H1 (cell line): Measurements from ENCODE around the gene TPSAB1. TPM values are rescaled to one million over a fixed set of nuclear protein-coding genes. Genes with fewer than 3 reads are reported as not detected.
A peak's percentile ranks its signal among the peaks of the same experiment; 100 is the strongest.

Source experiments
- CTCF ChIA-PET: fragments of 300-600 bp; sonication (Branson Sonifier 250); formaldehyde crosslinking; loops from one replicate; lab custom pipeline; 2021; ENCODE audit not compliant: partially characterized antibody; lab: Charles Lee
- POLR2A ChIA-PET: fragments of 300-600 bp; sonication (Branson Sonifier 250); formaldehyde crosslinking; loops from one replicate; lab custom pipeline; 2021; ENCODE audit warnings: inconsistent platforms; ENCODE audit not compliant: partially characterized antibody; lab: Charles Lee
- DNase-seq, 2 experiments: peaks; one replicate each; pipeline versions ENCODE4 v3.0.0 to v3.0.0-alpha.2; 2010 to 2022; ENCODE audit warnings: low spot score in 2 of 2, low read depth in 1 of 2, mixed read lengths in 1 of 2
- FAIRE-seq: peaks from 2 replicates; lab custom pipeline; 2011; peaks lifted over from hg19 to GRCh38; lab: Jason Lieb, UNC
- H2AFZ ChIP-seq: 2 replicates; pipeline ENCODE4 v1.8.1; 2012; ENCODE audit warnings: low read length, inconsistent platforms
- H2AK5ac ChIP-seq: 2 replicates; pipeline ENCODE4 v1.6.1; 2013; ENCODE audit warnings: low read depth, low read length
- H2BK120ac ChIP-seq: replicated peaks from 2 replicates; pipeline ENCODE3; 2013; ENCODE audit warnings: low read depth, low read length, inconsistent platforms
- H2BK12ac ChIP-seq: 2 replicates; pipeline ENCODE4 v1.6.1; 2013; ENCODE audit warnings: low read depth, low read length
- H2BK15ac ChIP-seq: 2 replicates; pipeline ENCODE4 v1.6.1; 2013; ENCODE audit warnings: low read length
- H2BK20ac ChIP-seq: 2 replicates; pipeline ENCODE4 v1.6.1; 2013; ENCODE audit warnings: low read length
- H2BK5ac ChIP-seq: 2 replicates; pipeline ENCODE4 v1.6.1; 2013; ENCODE audit warnings: low read depth, low read length
- H3K14ac ChIP-seq: 2 replicates; pipeline ENCODE4 v1.6.1; 2013; ENCODE audit warnings: inconsistent platforms; ENCODE audit not compliant: insufficient read length
- H3K18ac ChIP-seq: 2 replicates; pipeline ENCODE4 v1.6.1; 2013; ENCODE audit warnings: low read length; ENCODE audit errors: extremely low read depth
- H3K23ac ChIP-seq: 2 replicates; pipeline ENCODE4 v1.6.1; 2013; ENCODE audit warnings: inconsistent platforms; ENCODE audit not compliant: insufficient read length
- H3K23me2 ChIP-seq: 2 replicates; pipeline ENCODE4 v1.6.1; 2013; ENCODE audit warnings: low read depth, low read length
- H3K27ac ChIP-seq: 2 replicates; pipeline ENCODE4 v1.6.1; 2011; ENCODE audit warnings: low read depth, low read length, inconsistent platforms
- H3K27me3 ChIP-seq, 4 experiments: replicated peaks in 1 of 4; 1 replicate in 1 of 4; 2 replicates in 3 of 4; pipeline versions ENCODE4 v1.6.1 to v1.8.1; 2011 to 2013; ENCODE audit warnings: low read length in 3 of 4, mild to moderate bottlenecking in 3 of 4, inconsistent platforms in 2 of 4, mixed read lengths in 2 of 4, moderate library complexity in 1 of 4; ENCODE audit not compliant: control insufficient read depth in 3 of 4, insufficient read depth in 3 of 4; ENCODE audit errors: extremely low read depth in 1 of 4
- H3K36me3 ChIP-seq, 4 experiments: 2 replicates each; pipeline versions ENCODE4 v1.6.1 to v1.8.1; 2011 to 2013; ENCODE audit warnings: mild to moderate bottlenecking in 4 of 4, low read length in 3 of 4, moderate library complexity in 2 of 4, control low read depth in 1 of 4, inconsistent platforms in 1 of 4; ENCODE audit not compliant: insufficient read depth in 4 of 4, control insufficient read depth in 2 of 4
- H3K4ac ChIP-seq: replicated peaks from 2 replicates; pipeline ENCODE3; 2013; ENCODE audit warnings: low read length, low read depth, mixed read lengths, inconsistent platforms; ENCODE audit not compliant: insufficient read length
- H3K4me1 ChIP-seq, 4 experiments: replicated peaks in 1 of 4; 1 replicate in 1 of 4; 2 replicates in 3 of 4; pipeline versions ENCODE4 v1.6.1 to v1.8.1; 2011 to 2013; ENCODE audit warnings: low read length in 3 of 4, inconsistent platforms in 2 of 4, mixed read lengths in 1 of 4; ENCODE audit not compliant: insufficient read depth in 4 of 4, control insufficient read depth in 3 of 4
- H3K4me2 ChIP-seq, 2 experiments: 2 replicates each; pipeline versions ENCODE4 v1.6.1 to v1.8.1; 2011 to 2013; ENCODE audit warnings: low read depth in 2 of 2, low read length in 2 of 2, control low read depth in 1 of 2, inconsistent platforms in 1 of 2, mild to moderate bottlenecking in 1 of 2; ENCODE audit not compliant: insufficient read depth in 1 of 2
- H3K4me3 ChIP-seq, 4 experiments: fragments of 200-600, 300-600 bp in 1 of 4; sonication (generic), shearing (Covaris generic), sonication (Bioruptor Twin) in 1 of 4; 2 replicates each; pipeline versions ENCODE4 v1.5.1 to v1.8.1; 2011 to 2016; ENCODE audit warnings: low read length in 4 of 4, low read depth in 3 of 4, control low read depth in 2 of 4, inconsistent platforms in 2 of 4, mild to moderate bottlenecking in 2 of 4, mixed read lengths in 1 of 4, moderate library complexity in 1 of 4; ENCODE audit not compliant: insufficient read depth in 2 of 4; ENCODE audit errors: extremely low read depth in 1 of 4
- H3K56ac ChIP-seq: replicated peaks from 2 replicates; pipeline ENCODE3; 2013; ENCODE audit warnings: low read depth, mild to moderate bottlenecking, mixed read lengths, low read length, inconsistent platforms; ENCODE audit not compliant: insufficient read length
- H3K79me1 ChIP-seq: 2 replicates; pipeline ENCODE4 v1.6.1; 2013; ENCODE audit warnings: low read depth, low read length, control low read depth
- H3K79me2 ChIP-seq, 2 experiments: 2 replicates each; pipeline versions ENCODE4 v1.6.1 to v1.8.1; 2012 to 2013; ENCODE audit warnings: low read length in 2 of 2, mild to moderate bottlenecking in 2 of 2, inconsistent platforms in 1 of 2; ENCODE audit not compliant: insufficient read depth in 2 of 2, control insufficient read depth in 1 of 2
- H3K9ac ChIP-seq, 4 experiments: replicated peaks in 1 of 4; 1 replicate in 1 of 4; 2 replicates in 3 of 4; pipeline versions ENCODE4 v1.6.1 to v1.8.1; 2011 to 2013; ENCODE audit warnings: low read depth in 3 of 4, low read length in 3 of 4, control low read depth in 2 of 4, mild to moderate bottlenecking in 2 of 4, moderate library complexity in 2 of 4, inconsistent platforms in 1 of 4; ENCODE audit errors: extremely low read depth in 1 of 4
- H3K9me3 ChIP-seq, 2 experiments: 2 replicates each; pipeline versions ENCODE4 v1.6.1 to v1.8.1; 2012 to 2013; ENCODE audit warnings: mild to moderate bottlenecking in 2 of 2, moderate library complexity in 2 of 2, control low read depth in 1 of 2, inconsistent platforms in 1 of 2, low read depth in 1 of 2, low read length in 1 of 2, mixed read lengths in 1 of 2; ENCODE audit not compliant: insufficient read depth in 2 of 2
- H4K20me1 ChIP-seq, 2 experiments: replicated peaks in 1 of 2; 2 replicates each; pipeline versions ENCODE3 to v1.8.1; 2011 to 2013; ENCODE audit warnings: inconsistent platforms in 2 of 2, low read length in 2 of 2, mild to moderate bottlenecking in 1 of 2; ENCODE audit not compliant: insufficient read depth in 2 of 2, control insufficient read depth in 1 of 2
- H4K5ac ChIP-seq: 2 replicates; pipeline ENCODE4 v1.6.1; 2013; ENCODE audit warnings: low read length, low read depth, mixed read lengths, inconsistent platforms; ENCODE audit not compliant: insufficient read length
- H4K8ac ChIP-seq: 2 replicates; pipeline ENCODE4 v1.8.0; 2013; ENCODE audit warnings: mild to moderate bottlenecking, moderate library complexity, low read length, inconsistent platforms; ENCODE audit not compliant: insufficient read depth; ENCODE audit errors: extremely low read depth
- H4K91ac ChIP-seq: replicated peaks from 2 replicates; pipeline ENCODE3; 2013; ENCODE audit warnings: low read length, mixed read lengths, inconsistent platforms; ENCODE audit not compliant: insufficient read length
- CTCF ChIP-seq, 3 experiments: IDR thresholded peaks; 1 replicate in 2 of 3; 2 replicates in 1 of 3; pipeline versions ENCODE4 v1.5.1 to v1.6.1; 2011; ENCODE audit warnings: low read length in 3 of 3, mild to moderate bottlenecking in 3 of 3, inconsistent platforms in 2 of 3, low read depth in 1 of 3, moderate library complexity in 1 of 3; ENCODE audit not compliant: insufficient read depth in 1 of 3; ENCODE audit errors: control extremely low read depth in 1 of 3
- PHF8 ChIP-seq: fragments of 200-600 bp; sonication (generic); conservative IDR thresholded peaks from 2 replicates; pipeline ENCODE4 v1.7.1; 2012; ENCODE audit warnings: low read depth, mild to moderate bottlenecking, inconsistent platforms, low read length, moderate library complexity
- RAD21 ChIP-seq, 2 experiments: IDR thresholded peaks in 1 of 2; conservative IDR thresholded peaks in 1 of 2; 2 replicates each; pipeline ENCODE4 v1.6.1; 2011; ENCODE audit warnings: low read depth in 2 of 2, low read length in 2 of 2, improper control_type of control experiment in 1 of 2, inconsistent platforms in 1 of 2, mild to moderate bottlenecking in 1 of 2, moderate library complexity in 1 of 2
- WGBS, 2 experiments: shearing (Covaris generic) in 1 of 2; methylation state at CpG; one replicate each; pipeline versions ENCODE4 v1.1.6 to v1.1.7; 2013 to 2015; ENCODE audit warnings: low lambda C conversion rate in 2 of 2, mixed read lengths in 2 of 2, inconsistent platforms in 1 of 2, low coverage in 1 of 2, missing lambda C conversion rate in 1 of 2; ENCODE audit not compliant: insufficient replicate concordance in 2 of 2, insufficient coverage in 1 of 2, insufficient read length in 1 of 2; ENCODE audit errors: extremely low coverage in 1 of 2, missing lambda C conversion rate in 1 of 2; 5-methylcytosine and 5-hydroxymethylcytosine counted together
- polyA plus RNA-seq, 7 experiments: library from polyadenylated mRNA; depleted of rRNA in 3 of 7; stranded (reverse) in 5 of 7; unstranded in 2 of 7; fragments of >200 nt in 5 of 7; fragments of 200-250 nt in 2 of 7; gene quantifications; 1 replicate in 5 of 7; 2 replicates in 1 of 7; 4 replicates in 1 of 7; pipeline versions ENCODE4 v1.2.1 to v1.2.3, GENCODE V29; 2011 to 2013; ENCODE audit warnings: missing spikeins in 2 of 7, mixed read lengths in 2 of 7
- total RNA-seq: library from RNA; stranded (reverse); fragmentation: NEBNext Ultra II Directional; extraction: Animal tissue kit (Norgen Biotek cat#: 25700); gene quantifications from 2 replicates; pipeline ENCODE4 v1.2.1, GENCODE V29; 2021

Gene TPSAB1
- total and polyA plus RNA-seq, 2 of the 8 experiments (the other 6 are each of a cell fraction or from before 2014, with no cell fraction given): 0.09 TPM; not detected in 1

DNA sequence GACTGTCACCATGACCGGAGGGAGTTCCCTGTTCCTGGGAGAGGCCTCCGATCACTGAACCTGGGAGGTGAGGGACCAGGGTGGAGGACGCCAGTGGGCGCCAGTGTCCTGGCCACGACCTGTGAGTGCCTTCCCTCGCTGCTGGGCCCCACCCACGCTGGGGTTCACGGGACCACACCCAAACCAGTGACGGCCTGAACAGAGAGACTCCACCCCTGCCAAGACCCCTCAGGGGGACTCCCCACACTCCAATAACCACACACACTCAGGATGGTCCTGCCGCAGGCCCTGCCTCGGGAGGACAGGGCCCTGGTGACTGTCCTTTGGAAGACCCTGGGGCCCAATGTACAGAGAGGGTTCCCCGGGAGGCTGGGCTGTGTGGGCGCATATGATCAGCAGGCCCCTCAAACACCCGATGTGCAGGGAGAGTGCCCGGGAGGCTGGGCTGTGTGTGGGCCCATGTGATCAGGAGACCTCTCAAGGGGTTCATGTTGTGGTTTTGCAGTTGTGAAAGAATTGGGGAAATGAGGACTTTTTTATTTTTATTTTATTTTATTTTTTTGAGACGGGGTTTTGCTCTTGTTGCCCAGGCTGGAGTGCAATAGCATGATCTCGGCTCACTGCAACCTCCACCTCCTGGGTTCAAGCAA lies 41.9 kb downstream of the TPSAB1 start:
- Histone ChIP-seq H3K79me2 (no peaks in the 10 kb centered on the region), H2BK20ac (no peak overlapping the region), H3K23me2 (no peaks in the 10 kb centered on the region), H3K27me3 (0 out of 7 replicates have a peak, but pooled peaks cover 0 to 3% (median 0%) of the 10 kb centered on the region in 4 experiments), H3K9ac (no peak overlapping the region), H2BK120ac (peak overlapping the region; percentile 22), H3K4ac (no peak overlapping the region), H3K4me1 (peaks cover 0 to 24% (median 14%) of the 10 kb centered on the region in 4 experiments; a peak in 6 of 7 replicates), H4K8ac (peak overlapping the region; percentile 71; the same call in 1 of the 2 replicates), H2BK15ac (no peak overlapping the region), H4K20me1 (no peaks in the 10 kb centered on the region), H4K91ac (no peak overlapping the region), H3K36me3 (no peaks in the 10 kb centered on the region), H2BK5ac (no peak overlapping the region), H3K18ac (no peak overlapping the region), H3K9me3 (no peaks in the 10 kb centered on the region), H3K56ac (no peak overlapping the region), H3K14ac (no peak overlapping the region), H2AFZ (no peak overlapping the region), H3K23ac (no peak overlapping the region), H2AK5ac (no peak overlapping the region), H4K5ac (no peak overlapping the region), H3K79me1 (no peaks in the 10 kb centered on the region), H3K27ac (no peak overlapping the region), H2BK12ac (no peak overlapping the region), H3K4me2 (no peak overlapping the region), H3K4me3 (no peak overlapping the region)
- FAIRE-seq (no peak), DNase-seq (no peak)
- ChIA-PET CTCF (no interaction called here), POLR2A (no interaction called here)
- WGBS, 2 experiments: 80% methylated on average over 16 of the region's 17 CpGs; no CpG with 5 or more reads in 1 of the 2 experiments
- peak in 2 of 3 experiments; percentile 29 to 31; a peak in 2 of 4 replicates for TF ChIP-seq CTCF (IDR thresholded peaks at IDR 0.05; ENCODE audit: control extremely low read depth in 1 of 3, insufficient read depth in 1 of 3, low read depth in 1 of 3, low read length in 3 of 3)
- TF ChIP-seq PHF8: no peak
- peak; percentile 34 to 42; a peak in 3 of 4 replicates for TF ChIP-seq RAD21 (IDR thresholded peaks at IDR 0.05 in 1 of 2, conservative IDR thresholded peaks at IDR 0.05 in 1 of 2; ENCODE audit: low read depth in 2 of 2, low read length in 2 of 2)
